ENCODE measurements around the gene ZNF493.

Gene ZNF493

GRCh38 chr19:21472507-21472906, 75.6 kb downstream of the ZNF493 start:
- Histone ChIP-seq H3K79me1 (ENCODE audit: low read length) (peaks cover 4% of the 10 kb centered on the region), H3K4ac (ENCODE audit: low read depth, low read length) (no peak overlapping the region), H3K4me2 (ENCODE audit: low read length) (no peak overlapping the region), H2BK120ac (ENCODE audit: insufficient read depth, low read length, poor library complexity) (no peak overlapping the region), H4K91ac (ENCODE audit: low read depth, low read length) (no peak overlapping the region), H3K14ac (ENCODE audit: low read length) (no peak overlapping the region), H3K79me2 (ENCODE audit: control insufficient read depth, insufficient read depth, low read length, poor library complexity) (no peaks in the 10 kb centered on the region), H3K9ac (ENCODE audit: low read length) (no peak overlapping the region), H4K8ac (ENCODE audit: low read depth, low read length) (no peak overlapping the region), H2BK5ac (ENCODE audit: low read depth, low read length, poor library complexity) (no peak overlapping the region), H3K18ac (ENCODE audit: low read length) (no peak overlapping the region), H3K27me3 (ENCODE audit: insufficient read depth, low read length) (no peaks in the 10 kb centered on the region), H2BK12ac (ENCODE audit: low read length) (no peak overlapping the region), H3K27ac (ENCODE audit: low read depth, low read length) (no peak overlapping the region), H4K12ac (ENCODE audit: low read depth, low read length) (no peak overlapping the region), H3K23ac (ENCODE audit: low read length) (no peak overlapping the region), H3K9me3 (ENCODE audit: insufficient read depth, low read depth, low read length) (peaks cover 2% of the 10 kb centered on the region), H2AFZ (ENCODE audit: insufficient read depth, low read length, poor library complexity) (no peak overlapping the region), H3K4me3 (ENCODE audit: low read depth, low read length) (no peak overlapping the region), H3K36me3 (ENCODE audit: control insufficient read depth in 1 of 2, insufficient read depth in 2 of 2, low read length in 2 of 2) (no peaks in the 10 kb centered on the region), H2AK5ac (ENCODE audit: low read length) (no peak overlapping the region), H3K4me1 (ENCODE audit: control insufficient read depth in 1 of 2, insufficient read depth in 2 of 2, low read length in 2 of 2) (no peaks in the 10 kb centered on the region)
- DNase-seq = no peak

GRCh38 chr19:21474671-21475181, 77.8 kb downstream of the ZNF493 start:
- H3K9ac ChIP-seq (ENCODE audit: low read length) = no peak overlapping the region
- H3K23ac ChIP-seq (ENCODE audit: low read length) = no peak overlapping the region
- H2AFZ ChIP-seq (ENCODE audit: insufficient read depth, low read length, poor library complexity) = peak overlapping the region; percentile 56
- peak overlapping the region; percentile 71 for H3K18ac ChIP-seq (ENCODE audit: low read length)
- peak; percentile 81 to 92 for DNase-seq
- no CpG with 5 or more reads among the region's 37 CpGs for WGBS (ENCODE audit: extremely low coverage, insufficient coverage, insufficient read length)
- H4K12ac ChIP-seq (ENCODE audit: low read depth, low read length) = no peak overlapping the region
- H2BK5ac ChIP-seq (ENCODE audit: low read depth, low read length, poor library complexity) = peak overlapping the region; percentile 44
- peaks cover 0 to 2% of the 10 kb centered on the region in 2 experiments for H3K4me1 ChIP-seq (ENCODE audit: control insufficient read depth in 1 of 2, insufficient read depth in 2 of 2, low read length in 2 of 2)
- peak overlapping the region; percentile 61 for H3K4me2 ChIP-seq (ENCODE audit: low read length)
- no peak overlapping the region for H2BK120ac ChIP-seq (ENCODE audit: insufficient read depth, low read length, poor library complexity)
- no peaks in the 10 kb centered on the region for H3K36me3 ChIP-seq (ENCODE audit: control insufficient read depth in 1 of 2, insufficient read depth in 2 of 2, low read length in 2 of 2)
- peak overlapping the region; percentile 78 for H4K91ac ChIP-seq (ENCODE audit: low read depth, low read length)
- no peak overlapping the region for H2AK5ac ChIP-seq (ENCODE audit: low read length)
- peaks cover 4% of the 10 kb centered on the region for H3K79me1 ChIP-seq (ENCODE audit: low read length)
- H3K14ac ChIP-seq (ENCODE audit: low read length) = no peak overlapping the region
- H3K27me3 ChIP-seq (ENCODE audit: insufficient read depth, low read length) = no peaks in the 10 kb centered on the region
- peak overlapping the region; percentile 66 for H4K8ac ChIP-seq (ENCODE audit: low read depth, low read length)
- peak overlapping the region; percentile 55 for H3K27ac ChIP-seq (ENCODE audit: low read depth, low read length)
- H3K79me2 ChIP-seq (ENCODE audit: control insufficient read depth, insufficient read depth, low read length, poor library complexity) = no peaks in the 10 kb centered on the region
- H2BK12ac ChIP-seq (ENCODE audit: low read length) = no peak overlapping the region
- peak overlapping the region; percentile 69 for H3K4me3 ChIP-seq (ENCODE audit: low read depth, low read length)
- H3K4ac ChIP-seq (ENCODE audit: low read depth, low read length) = peak overlapping the region; percentile 31
- peaks cover 2% of the 10 kb centered on the region for H3K9me3 ChIP-seq (ENCODE audit: insufficient read depth, low read depth, low read length)
